Measurements from ENCODE around the gene UNG.
A peak's percentile ranks its signal among the peaks of the same experiment; 100 is the strongest.

UNG gene

DNA sequence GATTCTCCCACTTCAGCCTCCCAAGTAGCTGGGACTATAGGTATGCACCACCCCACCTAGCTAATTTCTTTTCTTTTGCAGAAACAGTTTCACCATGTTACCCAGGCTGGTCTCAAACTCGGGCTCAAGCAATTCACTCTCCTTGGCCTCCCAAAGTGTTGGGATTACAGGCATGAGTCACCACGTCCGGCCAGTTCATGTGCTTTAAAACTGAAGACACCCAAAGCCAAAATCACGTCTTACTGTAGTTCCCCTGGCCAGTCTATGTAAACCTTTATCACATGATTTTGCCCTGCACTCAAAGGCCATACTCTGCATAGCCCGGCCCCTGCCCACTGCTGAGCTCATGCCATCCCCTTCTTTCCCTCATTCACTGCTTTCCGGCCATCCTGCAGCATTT lies 8.6 kb upstream of the UNG start:
- DNase-seq (ENCODE audit: low read depth) = no peak
- H3K4me3 ChIP-seq (ENCODE audit: low read length) = no peak overlapping the region
- TF ChIP-seq, protein P1, sequence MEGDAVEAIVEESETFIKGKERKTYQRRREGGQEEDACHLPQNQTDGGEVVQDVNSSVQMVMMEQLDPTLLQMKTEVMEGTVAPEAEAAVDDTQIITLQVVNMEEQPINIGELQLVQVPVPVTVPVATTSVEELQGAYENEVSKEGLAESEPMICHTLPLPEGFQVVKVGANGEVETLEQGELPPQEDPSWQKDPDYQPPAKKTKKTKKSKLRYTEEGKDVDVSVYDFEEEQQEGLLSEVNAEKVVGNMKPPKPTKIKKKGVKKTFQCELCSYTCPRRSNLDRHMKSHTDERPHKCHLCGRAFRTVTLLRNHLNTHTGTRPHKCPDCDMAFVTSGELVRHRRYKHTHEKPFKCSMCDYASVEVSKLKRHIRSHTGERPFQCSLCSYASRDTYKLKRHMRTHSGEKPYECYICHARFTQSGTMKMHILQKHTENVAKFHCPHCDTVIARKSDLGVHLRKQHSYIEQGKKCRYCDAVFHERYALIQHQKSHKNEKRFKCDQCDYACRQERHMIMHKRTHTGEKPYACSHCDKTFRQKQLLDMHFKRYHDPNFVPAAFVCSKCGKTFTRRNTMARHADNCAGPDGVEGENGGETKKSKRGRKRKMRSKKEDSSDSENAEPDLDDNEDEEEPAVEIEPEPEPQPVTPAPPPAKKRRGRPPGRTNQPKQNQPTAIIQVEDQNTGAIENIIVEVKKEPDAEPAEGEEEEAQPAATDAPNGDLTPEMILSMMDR (IDR thresholded peaks at IDR 0.05; ENCODE audit: insufficient read depth, low read depth, low read length, missing control alignments) = no peak

GRCh38 chr12:109089683-109090082 lies 7.7 kb upstream of the UNG start:
- no peak overlapping the region for H3K4me3 ChIP-seq (ENCODE audit: low read length)

DNA sequence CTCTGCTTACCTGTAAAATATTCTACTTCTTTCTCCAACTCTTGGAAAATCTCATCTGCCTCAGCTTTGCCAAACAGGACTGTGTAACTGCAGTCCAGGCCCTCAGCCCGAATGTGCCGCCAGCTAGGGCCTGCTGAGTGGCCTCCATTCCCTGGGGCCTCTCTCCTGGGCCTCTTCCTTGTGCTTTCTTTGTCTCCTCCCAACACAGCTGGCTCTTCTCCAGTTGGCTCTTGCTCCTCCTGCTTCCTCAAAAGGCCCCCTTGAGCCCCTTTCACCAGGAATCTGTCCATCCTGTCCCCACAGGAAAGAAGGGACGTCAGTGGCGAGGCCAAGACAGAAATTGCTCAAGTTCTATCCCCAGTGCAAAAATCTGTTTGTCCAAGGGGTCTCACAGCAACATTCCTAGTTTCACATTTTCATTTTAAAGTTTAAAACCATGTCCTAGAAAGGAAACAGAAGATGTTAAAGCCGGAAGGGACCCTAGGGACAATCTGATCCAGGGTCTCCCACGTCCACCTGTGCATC lies 4.8 kb upstream of the UNG start:
- peak overlapping the region; percentile 83 for H3K4me3 ChIP-seq (ENCODE audit: low read length)

More at GRCh38 chr12:109089683-109090082, 7.7 kb upstream of the UNG start:
- TF ChIP-seq, protein P1 (IDR thresholded peaks at IDR 0.05; ENCODE audit: insufficient read depth, low read depth, low read length, missing control alignments) = no peak
- DNase-seq (ENCODE audit: low read depth) = no peak

DNA sequence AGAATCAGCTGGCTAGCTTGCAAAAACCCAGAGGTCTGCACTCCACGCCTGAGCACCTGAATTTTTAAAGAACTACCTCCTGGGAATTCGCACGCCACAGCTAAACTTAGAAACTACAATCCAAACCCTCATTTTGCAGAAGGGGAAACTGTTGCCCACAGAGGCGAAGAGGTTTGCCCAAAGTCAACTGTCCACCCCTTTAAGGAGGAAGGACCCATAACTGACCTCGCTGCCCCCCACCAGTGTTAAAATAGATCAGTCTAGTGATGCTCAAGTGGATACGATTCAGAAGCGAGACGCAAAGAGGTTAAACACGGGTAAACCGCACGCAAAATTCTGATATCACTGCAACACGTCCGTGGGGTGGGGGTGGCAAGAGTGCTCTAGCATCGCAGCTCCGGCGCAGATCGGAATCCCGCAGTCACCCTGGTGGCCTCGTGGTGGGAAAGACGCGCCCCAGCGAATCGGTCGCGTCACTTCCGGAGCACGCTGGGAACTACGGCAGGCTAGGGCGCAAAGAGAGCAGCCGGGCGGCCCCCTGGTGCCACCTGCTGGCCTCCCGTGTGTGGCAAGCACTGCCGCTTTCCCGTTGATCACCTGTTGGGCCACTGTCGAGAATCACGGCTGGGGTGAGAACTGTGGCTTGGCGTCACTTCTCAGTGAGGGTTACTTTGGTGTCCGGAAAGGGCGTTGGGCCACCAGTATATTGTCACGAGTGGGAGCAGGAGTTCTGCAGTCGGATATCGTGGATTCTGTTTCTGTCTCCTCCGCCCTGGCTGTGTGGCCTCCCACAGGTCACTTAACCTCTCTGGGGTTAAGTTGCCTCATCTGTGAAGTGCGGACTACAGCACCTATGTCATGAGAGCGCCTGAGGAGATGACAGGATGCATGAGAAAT lies 4.1 kb upstream of the UNG start, which contains the start of gene ALKBH2:
ALKBH2 (minus strand) TSS at position 451 of the 897 bp plus-strand sequence. CDS start 686 bp downstream, outside the sequence.
- H3K4me3 ChIP-seq (ENCODE audit: low read length) = peak within 1 kb of the TSS; percentile 83
- TF ChIP-seq, protein P1 (IDR thresholded peaks at IDR 0.05; ENCODE audit: insufficient read depth, low read depth, low read length, missing control alignments) = peak; percentile 97
- DNase-seq (ENCODE audit: low read depth) = peak; percentile 93

More for the DNA sequence above, 4.8 kb upstream of the UNG start:
- DNase-seq (ENCODE audit: low read depth) = no peak
- TF ChIP-seq, protein P1 (IDR thresholded peaks at IDR 0.05; ENCODE audit: insufficient read depth, low read depth, low read length, missing control alignments) = no peak

DNA sequence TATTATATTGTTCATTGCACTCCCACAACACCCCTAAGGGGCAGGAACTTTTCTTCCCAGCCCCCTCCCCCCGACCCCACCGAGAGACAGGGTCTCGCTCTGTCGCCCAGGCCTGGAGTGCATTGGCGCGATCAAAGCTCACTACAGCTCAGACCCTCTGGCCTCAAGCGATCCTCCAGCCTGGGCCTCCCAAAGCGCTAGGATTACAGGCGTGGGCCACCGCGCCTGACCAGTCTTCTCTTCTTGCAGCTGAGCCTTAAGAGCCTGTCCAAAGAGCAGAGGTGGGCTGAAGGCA lies 310 bp upstream of the UNG start:
- no peak for DNase-seq (ENCODE audit: low read depth)
- TF ChIP-seq, protein P1 (IDR thresholded peaks at IDR 0.05; ENCODE audit: insufficient read depth, low read depth, low read length, missing control alignments) = no peak
- peak overlapping the region; percentile 50 for H3K4me3 ChIP-seq (ENCODE audit: low read length)

DNA sequence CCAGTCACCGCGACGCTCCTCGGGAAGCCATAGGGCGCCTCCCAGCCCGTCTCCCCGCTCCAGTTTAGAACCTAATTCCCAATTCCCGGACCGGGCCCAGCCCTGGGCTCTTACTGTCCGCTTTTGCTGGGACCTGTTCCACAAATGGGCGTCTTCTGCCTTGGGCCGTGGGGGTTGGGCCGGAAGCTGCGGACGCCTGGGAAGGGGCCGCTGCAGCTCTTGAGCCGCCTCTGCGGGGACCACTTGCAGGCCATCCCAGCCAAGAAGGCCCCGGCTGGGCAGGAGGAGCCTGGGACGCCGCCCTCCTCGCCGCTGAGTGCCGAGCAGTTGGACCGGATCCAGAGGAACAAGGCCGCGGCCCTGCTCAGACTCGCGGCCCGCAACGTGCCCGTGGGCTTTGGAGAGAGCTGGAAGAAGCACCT lies 797 bp downstream of the UNG start:
- peak; percentile 66 for DNase-seq (ENCODE audit: low read depth)
- TF ChIP-seq, protein P1 (IDR thresholded peaks at IDR 0.05; ENCODE audit: insufficient read depth, low read depth, low read length, missing control alignments) = no peak
- peak overlapping the region; percentile 76 for H3K4me3 ChIP-seq (ENCODE audit: low read length)

All from epithelial cell of esophagus (primary cell).